GM19395 (cell line): ENCODE measurements around the gene MAP3K3.

Experiments
- ATAC-seq: cut with Tn5 transposase; IDR thresholded peaks from one replicate; pipeline ENCODE4 v1.9.1; 2021; ENCODE audit warnings: mild to moderate bottlenecking, moderate library complexity; ENCODE audit not compliant: unreplicated experiment

MAP3K3 gene

GRCh38 chr17:63621684-63622573 is at the start of gene MAP3K3:
TSS of gene MAP3K3 (plus strand) at chr17:63622417. CDS start at chr17:63622760, 343 bp downstream.
- ATAC-seq, result peak; percentile 91

GRCh38 chr17:63573634-63574033 is 48.6 kb upstream of the MAP3K3 start:
- no peak for ATAC-seq

GRCh38 chr17:63578027-63578768 is 44.0 kb upstream of the MAP3K3 start:
- ATAC-seq, result no peak

GRCh38 chr17:63578769-63579111 is 43.5 kb upstream of the MAP3K3 start:
- ATAC-seq, result no peak

GRCh38 chr17:63579633-63580032 is 42.6 kb upstream of the MAP3K3 start:
- no peak for ATAC-seq

- no peak for ATAC-seq
Observed at GRCh38 chr17:63587770-63588169, 34.4 kb upstream of the MAP3K3 start.

GRCh38 chr17:63588797-63589196 is 33.4 kb upstream of the MAP3K3 start:
- ATAC-seq, result no peak

- ATAC-seq, result no peak
Observed at GRCh38 chr17:63589646-63590045, 32.6 kb upstream of the MAP3K3 start.

GRCh38 chr17:63592797-63593196 is 29.4 kb upstream of the MAP3K3 start:
- ATAC-seq, result no peak

GRCh38 chr17:63595132-63595531 is 27.1 kb upstream of the MAP3K3 start:
- no peak for ATAC-seq

- no peak for ATAC-seq
Observed at GRCh38 chr17:63596856-63597586, 25.2 kb upstream of the MAP3K3 start.

GRCh38 chr17:63598281-63598680 is 23.9 kb upstream of the MAP3K3 start:
- no peak for ATAC-seq

GRCh38 chr17:63600569-63601438 is 21.4 kb upstream of the MAP3K3 start, which contains the start of gene TACO1:
TSS of gene TACO1 (plus strand) at chr17:63600895. CDS start at chr17:63601084, 189 bp downstream.
- ATAC-seq, result peak; percentile 84

GRCh38 chr17:63601439-63602371 is 20.5 kb upstream of the MAP3K3 start:
- no peak for ATAC-seq

GRCh38 chr17:63609816-63610573 is 12.2 kb upstream of the MAP3K3 start:
- ATAC-seq, result no peak

GRCh38 chr17:63610854-63611253 is 11.4 kb upstream of the MAP3K3 start:
- no peak for ATAC-seq

- ATAC-seq, result no peak
Observed at GRCh38 chr17:63611354-63611753, 10.9 kb upstream of the MAP3K3 start.

- ATAC-seq, result no peak
Observed at GRCh38 chr17:63613663-63614062, 8.6 kb upstream of the MAP3K3 start.
